Left lung (tissue), 10 donors: ENCODE results near the gene CCDC197. TPM values are rescaled to one million over a fixed set of nuclear protein-coding genes. Genes with fewer than 3 reads are reported as not detected.
A peak's percentile ranks its signal among the peaks of the same experiment; 100 is the strongest.

Experiments used
- ATAC-seq: fragments of 200-7000 bp; cut with Tn5 transposase; one replicate; pipeline ENCODE4 v1.9.1; 2020; ENCODE audit warnings: moderate library complexity
- DNase-seq, 4 donors: peaks; one replicate each; pipeline ENCODE4 v3.0.0-alpha.2; 2013 to 2020
- H3K27ac ChIP-seq, 2 donors: fragments of 200-600 bp; sonication (generic) in 1 of 2; one replicate each; pipeline versions ENCODE4 v1.5.0 to v1.8.0; 2020 to 2021
- H3K27me3 ChIP-seq, 2 donors: fragments of 200-600 bp; sonication (generic) in 1 of 2; one replicate each; pipeline versions ENCODE4 v1.5.0 to v1.8.0; 2020 to 2021
- H3K36me3 ChIP-seq, 2 donors: fragments of 200-600 bp; sonication (generic) in 1 of 2; one replicate each; pipeline versions ENCODE4 v1.5.0 to v1.8.0; 2020 to 2021
- H3K4me1 ChIP-seq, 2 donors: fragments of 200-600 bp; one replicate each; pipeline ENCODE4 v1.8.0; 2021
- H3K4me3 ChIP-seq, 2 donors: fragments of 200-600 bp; sonication (generic) in 1 of 2; one replicate each; pipeline versions ENCODE4 v1.5.0 to v1.8.0; 2020 to 2021; ENCODE audit warnings: mild to moderate bottlenecking in 1 of 2
- H3K9me3 ChIP-seq, 2 donors: fragments of 200-600 bp; sonication (generic) in 1 of 2; one replicate each; pipeline versions ENCODE4 v1.5.0 to v1.8.0; 2020 to 2021
- intact Hi-C, 2 donors: fragments of 100-400 bp; cut with DNase I; formaldehyde crosslinking; loops; one replicate each; pipeline versions ENCODE4 v1.11.2 to v1.14.2; 2022
- polyA plus RNA-seq, 6 donors: library from polyadenylated mRNA; unstranded; fragments of 120-200 nt; gene quantifications; one replicate each; pipeline ENCODE4 v1.2.1, GENCODE V29; 2013; ENCODE audit not compliant: insufficient read length in 6 of 6
- total RNA-seq, 2 donors: library from RNA; stranded (reverse); fragmentation: NEBNext Ultra II Directional; extraction: Animal tissue kit (Norgen Biotek cat#: 25700); gene quantifications; one replicate each; pipeline ENCODE4 v1.2.1, GENCODE V29; 2021
- TF ChIP-seq, protein P1 (sequence below), 2 donors: fragments of 200-600 bp; sonication (generic) in 1 of 2; IDR thresholded peaks; one replicate each; pipeline versions ENCODE4 v1.5.0 to v1.8.0; 2021; ENCODE audit warnings: antibody characterized with exemption in 2 of 2
- donor health status: DM: no; HTN: yes; CAD: no.
- donor health status: DM: no; HTN: no; CAD: no.

Gene CCDC197
- total and polyA plus RNA-seq, 8 donors, result not detected

DNA sequence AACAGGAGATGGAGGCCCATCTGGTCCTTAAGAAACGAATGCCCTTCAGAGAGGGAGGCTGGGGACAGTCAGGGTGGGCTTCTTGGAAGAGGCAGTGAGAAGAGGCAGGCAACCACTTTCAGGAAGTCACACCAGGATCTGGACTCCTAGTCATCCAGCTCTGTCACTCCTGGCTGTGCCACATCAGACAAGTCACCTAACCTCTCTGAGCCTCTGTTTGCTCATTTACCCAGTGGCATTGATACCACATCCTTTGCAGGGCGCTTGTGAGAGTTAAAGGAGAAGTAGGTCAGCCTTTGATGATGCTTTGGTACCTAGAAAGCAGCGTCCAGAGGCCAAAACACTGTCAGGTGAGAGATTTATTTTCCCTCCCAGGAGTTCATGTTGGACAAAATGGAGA, 11.1 kb downstream of the CCDC197 start:
- H3K27ac ChIP-seq, result no peak overlapping the region
- no peaks in the 10 kb centered on the region for H3K4me1 ChIP-seq
- no peaks in the 10 kb centered on the region for H3K36me3 ChIP-seq
- no peak for ATAC-seq
- intact Hi-C loops, result no loop called here
- DNase-seq, result peak in 1 of 4 donors; percentile 1
- TF ChIP-seq, protein P1, sequence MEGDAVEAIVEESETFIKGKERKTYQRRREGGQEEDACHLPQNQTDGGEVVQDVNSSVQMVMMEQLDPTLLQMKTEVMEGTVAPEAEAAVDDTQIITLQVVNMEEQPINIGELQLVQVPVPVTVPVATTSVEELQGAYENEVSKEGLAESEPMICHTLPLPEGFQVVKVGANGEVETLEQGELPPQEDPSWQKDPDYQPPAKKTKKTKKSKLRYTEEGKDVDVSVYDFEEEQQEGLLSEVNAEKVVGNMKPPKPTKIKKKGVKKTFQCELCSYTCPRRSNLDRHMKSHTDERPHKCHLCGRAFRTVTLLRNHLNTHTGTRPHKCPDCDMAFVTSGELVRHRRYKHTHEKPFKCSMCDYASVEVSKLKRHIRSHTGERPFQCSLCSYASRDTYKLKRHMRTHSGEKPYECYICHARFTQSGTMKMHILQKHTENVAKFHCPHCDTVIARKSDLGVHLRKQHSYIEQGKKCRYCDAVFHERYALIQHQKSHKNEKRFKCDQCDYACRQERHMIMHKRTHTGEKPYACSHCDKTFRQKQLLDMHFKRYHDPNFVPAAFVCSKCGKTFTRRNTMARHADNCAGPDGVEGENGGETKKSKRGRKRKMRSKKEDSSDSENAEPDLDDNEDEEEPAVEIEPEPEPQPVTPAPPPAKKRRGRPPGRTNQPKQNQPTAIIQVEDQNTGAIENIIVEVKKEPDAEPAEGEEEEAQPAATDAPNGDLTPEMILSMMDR (IDR thresholded peaks at IDR 0.05), result no peak
- H3K27me3 ChIP-seq, result peaks cover 0 to 10% of the 10 kb centered on the region in 2 donors
- no peak overlapping the region for H3K4me3 ChIP-seq
- H3K9me3 ChIP-seq, result no peaks in the 10 kb centered on the region

DNA sequence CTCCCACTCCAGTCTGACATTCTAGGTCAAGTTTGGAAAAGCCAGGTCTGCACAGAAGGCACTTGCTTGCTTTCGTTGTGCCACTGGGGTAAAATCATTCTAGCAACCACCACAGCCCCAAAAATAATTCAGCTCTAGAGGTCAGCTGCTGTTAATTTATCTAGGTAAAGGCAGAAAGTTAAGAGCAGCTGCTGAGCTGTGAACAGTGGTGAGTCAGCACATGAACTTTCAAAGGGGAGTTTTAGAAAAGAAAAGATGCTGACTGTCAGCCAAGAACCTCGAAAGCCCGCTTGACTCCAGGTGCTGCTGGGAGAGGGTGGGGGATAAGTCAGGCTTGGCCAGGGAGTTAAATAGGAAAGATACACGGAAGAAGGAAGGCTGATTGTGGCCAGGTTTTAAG, 12.7 kb downstream of the CCDC197 start:
- no peaks in the 10 kb centered on the region for H3K4me1 ChIP-seq
- DNase-seq, result no peak
- H3K9me3 ChIP-seq, result no peaks in the 10 kb centered on the region
- no peak overlapping the region for H3K27ac ChIP-seq
- TF ChIP-seq, protein P1 (IDR thresholded peaks at IDR 0.05), result no peak
- no peak overlapping the region for H3K4me3 ChIP-seq
- H3K27me3 ChIP-seq, result peaks cover 0 to 10% of the 10 kb centered on the region in 2 donors
- H3K36me3 ChIP-seq, result no peaks in the 10 kb centered on the region
- intact Hi-C loops, result no loop called here
- ATAC-seq, result peak; percentile 44

DNA sequence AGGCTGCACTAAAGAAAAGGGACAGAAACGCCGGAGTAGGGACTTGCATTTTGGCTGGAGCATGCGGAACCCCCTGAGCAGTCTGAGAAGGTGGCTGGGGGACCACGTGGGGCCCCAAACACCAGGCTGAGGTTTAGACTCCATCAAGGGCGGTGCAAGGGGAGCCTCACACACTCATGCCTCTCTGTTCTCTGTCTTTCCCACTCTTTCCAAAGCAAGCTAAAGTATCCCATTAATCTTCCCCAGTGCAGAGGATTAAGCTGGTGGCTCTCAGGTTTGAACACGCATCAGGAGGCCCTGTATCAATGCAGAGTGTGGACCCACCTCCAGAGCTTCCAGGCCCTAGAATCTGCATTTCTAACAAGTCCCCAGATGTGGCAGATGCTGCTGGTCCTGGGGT, 13.5 kb downstream of the CCDC197 start:
- no peak for ATAC-seq
- no peak for DNase-seq
- TF ChIP-seq, protein P1 (IDR thresholded peaks at IDR 0.05), result no peak
- Histone ChIP-seq H3K36me3 (no peaks in the 10 kb centered on the region), H3K4me1 (no peaks in the 10 kb centered on the region), H3K4me3 (no peak overlapping the region), H3K27ac (no peak overlapping the region), H3K27me3 (peaks cover 0 to 10% of the 10 kb centered on the region in 2 donors), H3K9me3 (no peaks in the 10 kb centered on the region)
- intact Hi-C loops, result no loop called here

DNA sequence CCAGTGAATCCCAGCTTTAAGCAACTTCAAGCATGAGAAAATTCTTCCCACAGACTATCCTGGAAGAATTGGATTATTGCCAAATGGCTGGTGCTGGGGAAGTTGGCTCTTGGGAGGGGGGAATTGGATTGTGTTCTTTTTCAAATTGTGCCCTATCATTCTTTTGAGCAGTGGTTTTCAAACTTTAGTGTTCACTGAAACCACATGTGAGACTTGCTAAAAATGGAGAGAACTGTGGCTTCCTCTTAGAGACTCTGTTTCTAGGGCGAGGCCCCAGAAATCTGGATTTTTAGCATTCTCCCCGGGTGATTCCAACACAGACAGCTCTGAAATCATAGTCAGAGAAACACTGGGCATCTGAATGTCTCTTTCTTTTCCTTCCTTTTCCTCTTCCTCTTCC, 14.7 kb downstream of the CCDC197 start:
- Histone ChIP-seq H3K9me3 (no peaks in the 10 kb centered on the region), H3K4me3 (no peak overlapping the region), H3K27me3 (peaks cover 0 to 10% of the 10 kb centered on the region in 2 donors), H3K4me1 (no peaks in the 10 kb centered on the region), H3K27ac (no peak overlapping the region), H3K36me3 (no peaks in the 10 kb centered on the region)
- ATAC-seq, result no peak
- DNase-seq, result no peak
- TF ChIP-seq, protein P1 (IDR thresholded peaks at IDR 0.05), result no peak
- intact Hi-C loops, result no loop called here

DNA sequence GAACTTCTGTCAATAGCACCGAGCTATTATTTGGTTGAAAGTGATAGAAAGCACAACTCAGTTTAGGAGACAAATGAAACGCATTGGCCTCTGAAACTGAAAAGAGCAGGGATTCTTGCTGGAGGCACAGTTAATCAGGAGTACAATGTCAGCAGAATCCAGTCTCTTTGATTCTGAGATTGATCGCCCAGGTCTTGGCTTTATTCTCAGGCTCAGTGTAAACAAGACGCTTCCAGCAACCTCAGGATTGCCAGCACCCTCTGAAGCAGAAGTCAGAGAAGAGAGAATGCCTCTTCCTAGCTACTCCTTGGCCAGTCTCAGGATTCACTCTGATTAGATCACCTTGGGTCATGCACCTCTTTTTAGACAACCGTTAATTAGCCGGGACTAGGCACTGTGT, 17.3 kb downstream of the CCDC197 start:
- no peaks in the 10 kb centered on the region for H3K36me3 ChIP-seq
- TF ChIP-seq, protein P1 (IDR thresholded peaks at IDR 0.05), result no peak
- DNase-seq (no peak), ATAC-seq (no peak)
- no peak overlapping the region for H3K27ac ChIP-seq
- peaks cover 0 to 6% of the 10 kb centered on the region in 2 donors for H3K27me3 ChIP-seq
- H3K9me3 ChIP-seq, result no peaks in the 10 kb centered on the region
- H3K4me3 ChIP-seq, result no peak overlapping the region
- intact Hi-C loops, result no loop called here
- H3K4me1 ChIP-seq, result no peaks in the 10 kb centered on the region
